ENCODE measurements around the gene RXRA.

The RXRA gene

GRCh38 chr9:134325813-134326723 is at the start of gene RXRA:
Gene RXRA (plus strand): TSS chr9:134326455. CDS start chr9:134326632, 177 bp downstream.
- peak within 1 kb of the TSS; percentile 68 for H3K4me3 ChIP-seq (ENCODE audit: low read depth, low read length)
- TF ChIP-seq CTCF (IDR thresholded peaks at IDR 0.05; ENCODE audit: low read depth, low read length): peak; percentile 23
- peak; percentile 81 for DNase-seq (ENCODE audit: low read depth, low spot score)
- in situ Hi-C loops (cut with HindIII; ENCODE audit: low sequenced_read_pairs): no loop called here

GRCh38 chr9:134278286-134278685 is 48.0 kb upstream of the RXRA start:
- no peak for TF ChIP-seq CTCF (IDR thresholded peaks at IDR 0.05; ENCODE audit: low read depth, low read length)
- in situ Hi-C loops (cut with HindIII; ENCODE audit: low sequenced_read_pairs): no loop called here
- no peak for DNase-seq (ENCODE audit: low read depth, low spot score)
- no peak overlapping the region for H3K4me3 ChIP-seq (ENCODE audit: low read depth, low read length)

- H3K4me3 ChIP-seq (ENCODE audit: low read depth, low read length): no peak overlapping the region
- no peak for TF ChIP-seq CTCF (IDR thresholded peaks at IDR 0.05; ENCODE audit: low read depth, low read length)
- DNase-seq (ENCODE audit: low read depth, low spot score): no peak
- in situ Hi-C loops (cut with HindIII; ENCODE audit: low sequenced_read_pairs): no loop called here
Observed at GRCh38 chr9:134278974-134279640, 47.1 kb upstream of the RXRA start.

- no peak for TF ChIP-seq CTCF (IDR thresholded peaks at IDR 0.05; ENCODE audit: low read depth, low read length)
- DNase-seq (ENCODE audit: low read depth, low spot score): no peak
- in situ Hi-C loops (cut with HindIII; ENCODE audit: low sequenced_read_pairs): no loop called here
- H3K4me3 ChIP-seq (ENCODE audit: low read depth, low read length): no peak overlapping the region
Observed at GRCh38 chr9:134282138-134282650, 44.1 kb upstream of the RXRA start.

GRCh38 chr9:134283111-134283515 is 43.1 kb upstream of the RXRA start:
- DNase-seq (ENCODE audit: low read depth, low spot score): peak; percentile 56
- no peak for TF ChIP-seq CTCF (IDR thresholded peaks at IDR 0.05; ENCODE audit: low read depth, low read length)
- in situ Hi-C loops (cut with HindIII; ENCODE audit: low sequenced_read_pairs): no loop called here
- H3K4me3 ChIP-seq (ENCODE audit: low read depth, low read length): no peak overlapping the region

GRCh38 chr9:134283692-134284265 is 42.5 kb upstream of the RXRA start:
- in situ Hi-C loops (cut with HindIII; ENCODE audit: low sequenced_read_pairs): no loop called here
- no peak overlapping the region for H3K4me3 ChIP-seq (ENCODE audit: low read depth, low read length)
- no peak for DNase-seq (ENCODE audit: low read depth, low spot score)
- TF ChIP-seq CTCF (IDR thresholded peaks at IDR 0.05; ENCODE audit: low read depth, low read length): no peak

All from astrocyte of the spinal cord (primary cell).